ENCODE measurements around the gene EFNB3.
A peak's percentile ranks its signal among the peaks of the same experiment; 100 is the strongest.

EFNB3 gene

GRCh38 chr17:7703584-7704479 lies 1.2 kb upstream of the EFNB3 start:
- H3K27me3 Mint-ChIP-seq (ENCODE audit: low read depth, poor library complexity): peaks cover 27% of the 10 kb centered on the region
- H3K9me3 Mint-ChIP-seq: no peaks in the 10 kb centered on the region
- peaks cover 4% of the 10 kb centered on the region for H3K36me3 Mint-ChIP-seq (ENCODE audit: low read depth)
- DNase-seq: peak; percentile 81
- no peak for TF ChIP-seq CTCF (IDR thresholded peaks at IDR 0.05)
- H3K4me3 Mint-ChIP-seq: peak overlapping the region; percentile 87
- peaks cover 36% of the 10 kb centered on the region for H3K4me1 Mint-ChIP-seq
- H3K27ac Mint-ChIP-seq: peak overlapping the region; percentile 98

GRCh38 chr17:7705269-7706255 lies 560 bp downstream of the EFNB3 start:
- H3K4me3 Mint-ChIP-seq: peak overlapping the region; percentile 95
- H3K36me3 Mint-ChIP-seq (ENCODE audit: low read depth): peaks cover 9% of the 10 kb centered on the region
- H3K27me3 Mint-ChIP-seq (ENCODE audit: low read depth, poor library complexity): peaks cover 31% of the 10 kb centered on the region
- DNase-seq: peak; percentile 43
- H3K9me3 Mint-ChIP-seq: no peaks in the 10 kb centered on the region
- H3K4me1 Mint-ChIP-seq: peaks cover 42% of the 10 kb centered on the region
- H3K27ac Mint-ChIP-seq: peak overlapping the region; percentile 72
- TF ChIP-seq CTCF (IDR thresholded peaks at IDR 0.05): no peak

- no peaks in the 10 kb centered on the region for H3K9me3 Mint-ChIP-seq
- H3K27me3 Mint-ChIP-seq (ENCODE audit: low read depth, poor library complexity): peaks cover 38% of the 10 kb centered on the region
- peak overlapping the region; percentile 95 for H3K4me3 Mint-ChIP-seq
- H3K36me3 Mint-ChIP-seq (ENCODE audit: low read depth): peaks cover 15% of the 10 kb centered on the region
- H3K4me1 Mint-ChIP-seq: peaks cover 53% of the 10 kb centered on the region
- no peak overlapping the region for H3K27ac Mint-ChIP-seq
- no peak for DNase-seq
- TF ChIP-seq CTCF (IDR thresholded peaks at IDR 0.05): no peak
Measured at GRCh38 chr17:7706631-7707354, 1.8 kb downstream of the EFNB3 start.

GRCh38 chr17:7707446-7707845 lies 2.4 kb downstream of the EFNB3 start:
- no peak for DNase-seq
- peaks cover 45% of the 10 kb centered on the region for H3K27me3 Mint-ChIP-seq (ENCODE audit: low read depth, poor library complexity)
- no peak overlapping the region for H3K4me3 Mint-ChIP-seq
- H3K27ac Mint-ChIP-seq: no peak overlapping the region
- H3K36me3 Mint-ChIP-seq (ENCODE audit: low read depth): peaks cover 15% of the 10 kb centered on the region
- peaks cover 58% of the 10 kb centered on the region for H3K4me1 Mint-ChIP-seq
- no peak for TF ChIP-seq CTCF (IDR thresholded peaks at IDR 0.05)
- no peaks in the 10 kb centered on the region for H3K9me3 Mint-ChIP-seq

GRCh38 chr17:7707858-7708750 lies 3.1 kb downstream of the EFNB3 start:
- Mint-ChIP-seq H3K27ac (no peak overlapping the region), H3K36me3 (ENCODE audit: low read depth) (peaks cover 15% of the 10 kb centered on the region), H3K27me3 (ENCODE audit: low read depth, poor library complexity) (peaks cover 51% of the 10 kb centered on the region), H3K4me1 (peaks cover 59% of the 10 kb centered on the region), H3K4me3 (no peak overlapping the region), H3K9me3 (no peaks in the 10 kb centered on the region)
- no peak for TF ChIP-seq CTCF (IDR thresholded peaks at IDR 0.05)
- DNase-seq: no peak
